ENCODE data around the gene ADAMTS16. TPM values are rescaled to one million over a fixed set of nuclear protein-coding genes. Genes with fewer than 3 reads are reported as not detected.

The ADAMTS16 gene
- polyA plus RNA-seq, 1 experiment = 0.04 TPM

GRCh38 chr5:5353681-5354080, 213.6 kb downstream of the ADAMTS16 start:
- Histone ChIP-seq H3K27me3 (ENCODE audit: control insufficient read depth, insufficient read depth, low read length) (no peaks in the 10 kb centered on the region; the same call in 1 of the 2 replicates), H3K4me3 (ENCODE audit: low read depth, low read length) (no peak overlapping the region), H3K36me3 (ENCODE audit: control insufficient read depth, insufficient read depth, low read length) (no peaks in the 10 kb centered on the region)
- ChIA-PET CTCF (interaction anchor here (0.8 kb wide), 1 partner anchor 9 kb away, joined by 3 read pairs; no protein-coding TSS in a partner anchor), POLR2A (no interaction called here)
- no peak for DNase-seq (ENCODE audit: low read depth)
- TF ChIP-seq CTCF (IDR thresholded peaks at IDR 0.05; ENCODE audit: insufficient read depth, low read depth, low read length) = no peak

- ChIA-PET CTCF (interaction anchor here (0.6 kb wide), 1 partner anchor 63 kb away, joined by 3 read pairs; no protein-coding TSS in a partner anchor), POLR2A (no interaction called here)
- no peak for TF ChIP-seq CTCF (IDR thresholded peaks at IDR 0.05; ENCODE audit: insufficient read depth, low read depth, low read length)
- Histone ChIP-seq H3K27me3 (ENCODE audit: control insufficient read depth, insufficient read depth, low read length) (peaks cover 1% of the 10 kb centered on the region; the same call in 1 of the 2 replicates), H3K4me3 (ENCODE audit: low read depth, low read length) (no peak overlapping the region), H3K36me3 (ENCODE audit: control insufficient read depth, insufficient read depth, low read length) (no peaks in the 10 kb centered on the region)
- no peak for DNase-seq (ENCODE audit: low read depth)
These were observed 216.6 kb downstream of the ADAMTS16 start for GRCh38 chr5:5356765-5357164.

- no peak for TF ChIP-seq CTCF (IDR thresholded peaks at IDR 0.05; ENCODE audit: insufficient read depth, low read depth, low read length)
- DNase-seq (ENCODE audit: low read depth) = no peak
- no peaks in the 10 kb centered on the region for H3K36me3 ChIP-seq (ENCODE audit: control insufficient read depth, insufficient read depth, low read length)
- ChIA-PET POLR2A (no interaction called here), CTCF (no interaction called here)
- H3K4me3 ChIP-seq (ENCODE audit: low read depth, low read length) = no peak overlapping the region
- H3K27me3 ChIP-seq (ENCODE audit: control insufficient read depth, insufficient read depth, low read length) = peaks cover 1% of the 10 kb centered on the region; the same call in 1 of the 2 replicates
These were observed 219.5 kb downstream of the ADAMTS16 start for GRCh38 chr5:5359618-5360017.

GRCh38 chr5:5360363-5360940, 220.3 kb downstream of the ADAMTS16 start:
- ChIA-PET CTCF (no interaction called here), POLR2A (no interaction called here)
- DNase-seq (ENCODE audit: low read depth) = no peak
- Histone ChIP-seq H3K27me3 (ENCODE audit: control insufficient read depth, insufficient read depth, low read length) (peaks cover 1% of the 10 kb centered on the region; the same call in 1 of the 2 replicates), H3K4me3 (ENCODE audit: low read depth, low read length) (no peak overlapping the region), H3K36me3 (ENCODE audit: control insufficient read depth, insufficient read depth, low read length) (no peaks in the 10 kb centered on the region)
- no peak for TF ChIP-seq CTCF (IDR thresholded peaks at IDR 0.05; ENCODE audit: insufficient read depth, low read depth, low read length)

GRCh38 chr5:5360941-5361520, 220.9 kb downstream of the ADAMTS16 start:
- H3K27me3 ChIP-seq (ENCODE audit: control insufficient read depth, insufficient read depth, low read length) = peaks cover 1% of the 10 kb centered on the region; the same call in 1 of the 2 replicates
- H3K4me3 ChIP-seq (ENCODE audit: low read depth, low read length) = no peak overlapping the region
- no peaks in the 10 kb centered on the region for H3K36me3 ChIP-seq (ENCODE audit: control insufficient read depth, insufficient read depth, low read length)
- CTCF ChIA-PET = interaction anchor here (1.0 to 1.5 kb wide), 2 partner anchors 17 to 220 kb away, joined by 3 read pairs; partner anchors contain the start of gene ADAMTS16
- POLR2A ChIA-PET = no interaction called here
- TF ChIP-seq CTCF (IDR thresholded peaks at IDR 0.05; ENCODE audit: insufficient read depth, low read depth, low read length) = no peak
- DNase-seq (ENCODE audit: low read depth) = no peak
